Activated CD8-positive, alpha-beta T cell treated with anti-CD3 and anti-CD28 coated beads for 36 hours (primary cell): ENCODE measurements around the gene CALB2. TPM values are rescaled to one million over a fixed set of nuclear protein-coding genes. Genes with fewer than 3 reads are reported as not detected.

ENCODE experiments used
- ATAC-seq: fragments of 200-7000 bp; cut with Tn5 transposase; one replicate; pipeline ENCODE4 v1.10.0; 2021; ENCODE audit warnings: mild to moderate bottlenecking, moderate library complexity
- CTCF ChIA-PET: fragments of 350-600 bp; sonication (Branson Sonifier 250); formaldehyde crosslinking; loops from one replicate; lab custom pipeline; 2021; ENCODE audit warnings: antibody characterized with exemption; lab: Charles Lee
- POLR2A ChIA-PET: fragments of 350-600 bp; sonication (Branson Sonifier 250); formaldehyde crosslinking; loops from one replicate; lab custom pipeline; 2021; ENCODE audit warnings: antibody characterized with exemption; lab: Charles Lee
- DNase-seq: peaks from one replicate; pipeline ENCODE4 v3.0.0-alpha.2; 2020
- H3K27ac Mint-ChIP-seq: one replicate; pipeline ENCODE4 v1.8.0; 2021; ENCODE audit warnings: mild to moderate bottlenecking, mixed read lengths
- H3K27me3 Mint-ChIP-seq: one replicate; pipeline ENCODE4 v1.8.0; 2021; ENCODE audit warnings: mixed read lengths
- H3K36me3 Mint-ChIP-seq: one replicate; pipeline ENCODE4 v1.8.0; 2021; ENCODE audit warnings: low read depth, mixed read lengths
- H3K4me1 Mint-ChIP-seq: one replicate; pipeline ENCODE4 v1.8.0; 2021; ENCODE audit warnings: low read depth, mixed read lengths
- H3K4me3 Mint-ChIP-seq: one replicate; pipeline ENCODE4 v1.8.0; 2021; ENCODE audit warnings: mild to moderate bottlenecking, moderate library complexity, mixed read lengths
- H3K9me3 Mint-ChIP-seq: one replicate; pipeline ENCODE4 v1.8.0; 2021; ENCODE audit warnings: mixed read lengths
- CTCF ChIP-seq: fragments of 200-600 bp; IDR thresholded peaks from one replicate; pipeline ENCODE4 v1.8.0; 2022; ENCODE audit warnings: antibody characterized with exemption, mild to moderate bottlenecking
- intact Hi-C: fragments of 100-400 bp; cut with micrococcal nuclease; formaldehyde crosslinking; loops from one replicate; pipeline ENCODE4 v1.10.0; 2022
- total RNA-seq, 2 experiments: library from RNA; stranded (reverse); gene quantifications; one replicate each; pipeline ENCODE4 v1.2.3, GENCODE V29; 2021

The CALB2 gene
- total RNA-seq, 2 experiments from 2014 or later: not detected

GRCh38 chr16:71406316-71406715 is 47.8 kb downstream of the CALB2 start:
- Mint-ChIP-seq H3K27ac (no peak overlapping the region), H3K27me3 (peaks cover 10% of the 10 kb centered on the region), H3K9me3 (no peaks in the 10 kb centered on the region), H3K4me3 (no peak overlapping the region), H3K36me3 (no peaks in the 10 kb centered on the region), H3K4me1 (peaks cover 9% of the 10 kb centered on the region)
- ATAC-seq (no peak), DNase-seq (no peak)
- CTCF ChIA-PET: no interaction called here
- TF ChIP-seq CTCF: no peak
- intact Hi-C loops: no loop called here
- POLR2A ChIA-PET: no interaction called here

GRCh38 chr16:71406724-71407123 is 48.2 kb downstream of the CALB2 start:
- no peaks in the 10 kb centered on the region for H3K36me3 Mint-ChIP-seq
- ChIA-PET CTCF (interaction anchor here (0.8 to 1.0 kb wide), 2 partner anchors 19 to 88 kb away, joined by 3 to 4 read pairs; no protein-coding TSS in a partner anchor), POLR2A (no interaction called here)
- no peaks in the 10 kb centered on the region for H3K9me3 Mint-ChIP-seq
- no peak overlapping the region for H3K4me3 Mint-ChIP-seq
- H3K27me3 Mint-ChIP-seq: peaks cover 10% of the 10 kb centered on the region
- H3K4me1 Mint-ChIP-seq: peaks cover 9% of the 10 kb centered on the region
- no peak for TF ChIP-seq CTCF
- ATAC-seq (no peak), DNase-seq (no peak)
- intact Hi-C loops: no loop called here
- no peak overlapping the region for H3K27ac Mint-ChIP-seq

- peaks cover 14% of the 10 kb centered on the region for H3K4me1 Mint-ChIP-seq
- no peak for DNase-seq
- intact Hi-C loops: no loop called here
- no peak for TF ChIP-seq CTCF
- no peak overlapping the region for H3K27ac Mint-ChIP-seq
- H3K27me3 Mint-ChIP-seq: peaks cover 11% of the 10 kb centered on the region
- H3K36me3 Mint-ChIP-seq: no peaks in the 10 kb centered on the region
- H3K4me3 Mint-ChIP-seq: no peak overlapping the region
- no peak for ATAC-seq
- ChIA-PET CTCF (interaction anchor here (0.8 to 1.2 kb wide), 3 partner anchors 20 to 92 kb away, joined by 3 to 5 read pairs (median 4); no protein-coding TSS in a partner anchor), POLR2A (no interaction called here)
- H3K9me3 Mint-ChIP-seq: no peaks in the 10 kb centered on the region
These were observed 49.2 kb downstream of the CALB2 start for GRCh38 chr16:71407731-71408130.

- H3K4me3 Mint-ChIP-seq: no peak overlapping the region
- ATAC-seq: no peak
- intact Hi-C loops: no loop called here
- peaks cover 16% of the 10 kb centered on the region for H3K4me1 Mint-ChIP-seq
- DNase-seq: no peak
- ChIA-PET POLR2A (no interaction called here), CTCF (interaction anchor here (1.2 kb wide), 1 partner anchor 91 kb away, joined by 5 read pairs; no protein-coding TSS in a partner anchor)
- TF ChIP-seq CTCF: no peak
- H3K27ac Mint-ChIP-seq: no peak overlapping the region
- peaks cover 13% of the 10 kb centered on the region for H3K27me3 Mint-ChIP-seq
- no peaks in the 10 kb centered on the region for H3K9me3 Mint-ChIP-seq
- no peaks in the 10 kb centered on the region for H3K36me3 Mint-ChIP-seq
These were observed 50.0 kb downstream of the CALB2 start for GRCh38 chr16:71408536-71408935.

GRCh38 chr16:71409011-71409775 is 50.7 kb downstream of the CALB2 start:
- no peak for DNase-seq
- Mint-ChIP-seq H3K9me3 (no peaks in the 10 kb centered on the region), H3K27me3 (peaks cover 12% of the 10 kb centered on the region), H3K4me3 (no peak overlapping the region), H3K36me3 (no peaks in the 10 kb centered on the region), H3K4me1 (peaks cover 16% of the 10 kb centered on the region), H3K27ac (no peak overlapping the region)
- no peak for ATAC-seq
- TF ChIP-seq CTCF: no peak
- ChIA-PET CTCF (interaction anchor here (6.7 kb wide), 1 partner anchor 90 kb away, joined by 150 read pairs; no protein-coding TSS in a partner anchor), POLR2A (interaction anchor here (0.5 kb wide), 1 partner anchor 439 kb away, joined by 3 read pairs; no protein-coding TSS in a partner anchor)
- intact Hi-C loops: no loop called here
